Effector memory CD4-positive, alpha-beta T cell (primary cell): ENCODE data around the gene METTL5.
"Not testable (repeated sequence)": the region's sequence is repeated elsewhere in the genome, so short reads cannot be mapped to it uniquely, and the experiment has no call there.

Source experiments
- DNase-seq, 3 donors: peaks; one replicate each; pipeline ENCODE4 v3.0.0-alpha.2; 2020
- H3K27ac ChIP-seq: 2 replicates; pipeline ENCODE4 v1.7.0; 2013; ENCODE audit warnings: mild to moderate bottlenecking, low read length, moderate library complexity; ENCODE audit not compliant: insufficient read depth, poor library complexity, severe bottlenecking
- H3K27me3 ChIP-seq: replicated peaks from 2 replicates; pipeline ENCODE4 v1.7.0; 2013; ENCODE audit warnings: mild to moderate bottlenecking, low read length; ENCODE audit not compliant: insufficient read depth, control insufficient read depth, poor library complexity, severe bottlenecking
- H3K36me3 ChIP-seq: 2 replicates; pipeline ENCODE4 v1.7.0; 2013; ENCODE audit warnings: mild to moderate bottlenecking, low read length, moderate library complexity; ENCODE audit not compliant: control insufficient read depth, insufficient read depth
- H3K4me1 ChIP-seq: 2 replicates; pipeline ENCODE4 v1.7.0; 2013; ENCODE audit warnings: low read length, mild to moderate bottlenecking; ENCODE audit not compliant: control insufficient read depth, insufficient read depth, poor library complexity, severe bottlenecking
- H3K4me3 ChIP-seq: 2 replicates; pipeline ENCODE4 v1.7.0; 2013; ENCODE audit warnings: low read length, low read depth, mild to moderate bottlenecking; ENCODE audit not compliant: insufficient read depth, poor library complexity, severe bottlenecking
- H3K9me3 ChIP-seq: 2 replicates; pipeline ENCODE4 v1.7.0; 2013; ENCODE audit warnings: mild to moderate bottlenecking, low read length, moderate library complexity; ENCODE audit not compliant: control insufficient read depth

METTL5 gene

GRCh38 chr2:169816961-169817360 is 7.7 kb downstream of the METTL5 start:
- not testable (repeated sequence) for H3K4me1 ChIP-seq, H3K27ac ChIP-seq, H3K4me3 ChIP-seq, DNase-seq, H3K9me3 ChIP-seq, H3K27me3 ChIP-seq
- H3K36me3 ChIP-seq, result peaks cover 38% of the 10 kb centered on the region

DNA sequence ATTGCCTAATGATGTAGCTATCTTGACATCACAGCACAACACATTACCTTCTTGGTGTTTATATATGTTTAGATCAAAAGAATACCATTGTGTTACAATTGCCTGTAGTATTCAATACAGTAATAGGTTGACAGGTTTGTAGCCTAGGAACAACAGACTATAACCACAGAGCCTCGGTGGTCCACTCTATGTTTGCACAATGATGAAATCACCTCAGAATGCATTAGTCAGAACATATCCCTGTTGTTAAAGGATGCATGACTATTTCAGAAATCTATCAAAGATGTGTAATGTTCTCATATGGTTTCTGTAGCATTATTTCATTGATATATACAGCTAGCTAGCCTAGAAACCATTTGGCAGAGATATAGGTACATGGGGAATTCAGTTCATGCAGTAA is 8.9 kb downstream of the METTL5 start:
- Histone ChIP-seq H3K4me3 (no peak overlapping the region), H3K27me3 (no peaks in the 10 kb centered on the region), H3K27ac (no peak overlapping the region), H3K4me1 (no peaks in the 10 kb centered on the region), H3K9me3 (no peaks in the 10 kb centered on the region), H3K36me3 (peaks cover 43% of the 10 kb centered on the region)
- DNase-seq, result no peak

DNA sequence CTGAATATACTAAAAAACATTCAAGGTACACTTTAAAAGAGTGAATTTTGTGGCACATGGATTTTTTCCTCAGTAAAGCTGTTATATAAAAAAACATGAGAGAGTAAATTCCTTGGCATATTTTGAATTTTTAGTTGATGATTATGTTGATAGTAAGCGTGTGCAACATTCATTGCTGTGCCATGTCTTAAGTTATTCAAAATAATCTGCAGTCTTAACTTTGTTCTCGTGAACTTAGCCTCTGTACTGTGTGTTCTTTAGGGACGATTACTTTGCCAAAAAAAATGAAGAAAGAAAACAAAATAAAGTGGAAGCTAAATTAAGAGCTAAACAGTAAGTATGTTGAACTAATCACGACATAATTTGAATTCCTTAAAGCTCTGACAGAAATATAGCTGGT is 16.5 kb downstream of the METTL5 start:
- DNase-seq, result no peak
- H3K36me3 ChIP-seq, result peaks cover 63% of the 10 kb centered on the region
- H3K4me1 ChIP-seq, result no peaks in the 10 kb centered on the region
- H3K4me3 ChIP-seq, result no peak overlapping the region
- H3K27me3 ChIP-seq, result no peaks in the 10 kb centered on the region
- no peaks in the 10 kb centered on the region for H3K9me3 ChIP-seq
- H3K27ac ChIP-seq, result no peak overlapping the region

GRCh38 chr2:169806586-169806985 is 18.1 kb downstream of the METTL5 start:
- Histone ChIP-seq H3K4me1 (no peaks in the 10 kb centered on the region), H3K36me3 (peaks cover 55% of the 10 kb centered on the region), H3K27ac (no peak overlapping the region), H3K4me3 (no peak overlapping the region), H3K27me3 (no peaks in the 10 kb centered on the region), H3K9me3 (no peaks in the 10 kb centered on the region)
- DNase-seq, result no peak

DNA sequence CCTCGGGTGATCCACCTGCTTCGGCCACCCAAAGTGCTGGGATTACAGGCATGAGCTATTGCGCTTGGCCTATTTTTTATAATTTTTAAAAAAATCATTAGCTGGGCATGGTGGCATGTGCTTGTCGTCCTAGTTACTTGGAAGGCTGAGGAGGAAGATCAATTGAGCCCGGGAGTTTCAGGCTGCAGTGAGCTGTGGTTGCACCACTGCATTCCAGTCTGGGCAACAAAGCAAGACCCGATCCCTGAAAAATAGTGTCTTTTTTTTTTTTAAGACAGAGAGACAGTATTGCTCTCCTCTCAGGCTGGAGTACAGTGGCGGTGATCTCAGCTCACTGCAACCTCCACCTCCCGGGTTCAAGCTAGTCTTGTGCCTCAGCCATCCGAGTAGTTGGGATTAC is 21.2 kb downstream of the METTL5 start:
- Histone ChIP-seq H3K9me3 (no peaks in the 10 kb centered on the region), H3K4me3 (no peak overlapping the region), H3K4me1 (no peaks in the 10 kb centered on the region), H3K27ac (no peak overlapping the region), H3K27me3 (no peaks in the 10 kb centered on the region), H3K36me3 (peaks cover 37% of the 10 kb centered on the region)
- no peak for DNase-seq

- Histone ChIP-seq H3K4me1 (no peaks in the 10 kb centered on the region), H3K27me3 (no peaks in the 10 kb centered on the region), H3K36me3 (peaks cover 4% of the 10 kb centered on the region), H3K4me3 (peak within 1 kb of the TSS; percentile 53), H3K9me3 (no peaks in the 10 kb centered on the region), H3K27ac (peak within 1 kb of the TSS; percentile 93)
- peak; percentile 85 to 87 (median 87) for DNase-seq
Observed at GRCh38 chr2:169798718-169799592, 25.8 kb downstream of the METTL5 start, which contains the start of gene SSB. Gene SSB, plus strand, starts transcription at chr2:169798871. Its CDS starts 2,090 bp downstream, at chr2:169800961.

DNA sequence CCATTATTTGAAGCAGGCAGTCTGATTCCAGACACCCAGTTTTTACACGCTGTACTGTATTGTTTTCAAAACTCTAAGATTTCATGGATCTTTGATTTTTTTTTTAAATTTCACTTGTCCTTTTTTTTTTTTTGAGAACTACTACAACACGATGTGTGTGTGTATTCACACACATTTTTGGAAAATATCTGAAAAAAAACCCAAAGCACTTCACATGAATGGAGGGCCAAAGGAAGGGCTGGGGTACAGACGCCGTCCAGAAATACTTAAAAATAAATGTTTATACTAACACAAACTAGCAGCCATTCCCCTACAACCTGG is 26.3 kb downstream of the METTL5 start:
- H3K4me1 ChIP-seq, result no peaks in the 10 kb centered on the region
- no peak for DNase-seq
- H3K27me3 ChIP-seq, result no peaks in the 10 kb centered on the region
- peaks cover 4% of the 10 kb centered on the region for H3K36me3 ChIP-seq
- no peaks in the 10 kb centered on the region for H3K9me3 ChIP-seq
- peak overlapping the region; percentile 93 for H3K27ac ChIP-seq
- H3K4me3 ChIP-seq, result peak overlapping the region; percentile 53

GRCh38 chr2:169797601-169798000 is 27.1 kb downstream of the METTL5 start:
- no peak overlapping the region for H3K4me3 ChIP-seq

DNA sequence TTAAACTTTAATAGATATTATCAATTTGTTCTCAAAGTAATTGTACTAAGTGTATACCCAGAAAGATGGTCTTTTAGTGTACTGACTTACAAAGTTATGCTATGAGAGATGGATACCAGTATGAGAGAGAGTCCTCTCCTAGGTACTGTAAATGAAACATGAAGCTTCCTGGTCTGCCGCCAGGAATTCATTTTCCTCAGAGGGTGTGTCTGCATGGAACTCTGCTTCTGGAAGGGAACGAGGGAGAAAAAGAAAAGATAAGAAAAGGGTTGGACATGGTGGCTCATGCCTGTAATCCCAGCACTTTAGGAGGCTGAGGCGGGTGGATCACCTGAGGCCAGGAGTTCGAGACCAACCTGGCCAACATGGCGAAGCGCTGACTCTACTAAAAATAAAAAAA is 28.3 kb downstream of the METTL5 start:
- H3K27ac ChIP-seq, result no peak overlapping the region
- no peak overlapping the region for H3K4me3 ChIP-seq
- no peaks in the 10 kb centered on the region for H3K4me1 ChIP-seq
- no peaks in the 10 kb centered on the region for H3K27me3 ChIP-seq
- DNase-seq, result no peak
- H3K9me3 ChIP-seq, result no peaks in the 10 kb centered on the region
- H3K36me3 ChIP-seq, result no peaks in the 10 kb centered on the region

More at GRCh38 chr2:169797601-169798000, 27.1 kb downstream of the METTL5 start:
- Histone ChIP-seq H3K27me3 (no peaks in the 10 kb centered on the region), H3K36me3 (peaks cover 4% of the 10 kb centered on the region), H3K27ac (no peak overlapping the region), H3K9me3 (no peaks in the 10 kb centered on the region), H3K4me1 (no peaks in the 10 kb centered on the region)
- no peak for DNase-seq

GRCh38 chr2:169795181-169795580 is 29.5 kb downstream of the METTL5 start:
- H3K9me3 ChIP-seq, result no peaks in the 10 kb centered on the region
- no peaks in the 10 kb centered on the region for H3K36me3 ChIP-seq
- no peak overlapping the region for H3K27ac ChIP-seq
- no peaks in the 10 kb centered on the region for H3K4me1 ChIP-seq
- DNase-seq, result no peak
- H3K27me3 ChIP-seq, result peaks cover under 1% of the 10 kb centered on the region
- H3K4me3 ChIP-seq, result no peak overlapping the region
